Thoracic aorta (tissue), 2 donors: ENCODE measurements around the gene BMP6. TPM values are rescaled to one million over a fixed set of nuclear protein-coding genes. Genes with fewer than 3 reads are reported as not detected.

ENCODE experiments used
- ATAC-seq: fragments of 150-250 bp; one replicate; pipeline ENCODE4 v1.8.0; 2017; ENCODE audit warnings: low read depth; ENCODE audit not compliant: insufficient number of reproducible peaks, low FRiP score
- DNase-seq: peaks from one replicate; pipeline ENCODE4 v3.0.0-alpha.2; 2020; ENCODE audit warnings: low spot score
- H3K27ac ChIP-seq, 2 donors: fragments of 200-600 bp; sonication (generic); 1 replicate in 1 of 2; 2 replicates in 1 of 2; pipeline ENCODE4 v1.5.1; 2016; ENCODE audit warnings: mild to moderate bottlenecking in 2 of 2, moderate library complexity in 2 of 2
- H3K27me3 ChIP-seq: fragments of 200-600 bp; sonication (generic); replicated peaks from 2 replicates; pipeline ENCODE4 v1.6.0; 2016; ENCODE audit warnings: mild to moderate bottlenecking; ENCODE audit not compliant: insufficient read depth
- H3K36me3 ChIP-seq: fragments of 200-600 bp; sonication (generic); one replicate; pipeline ENCODE4 v1.5.1; 2016
- H3K4me1 ChIP-seq, 2 donors: fragments of 200-600 bp; sonication (generic); 1 replicate in 1 of 2; 2 replicates in 1 of 2; pipeline versions ENCODE4 v1.5.1 to v1.6.0; 2016; ENCODE audit warnings: low read depth in 2 of 2, mild to moderate bottlenecking in 1 of 2; ENCODE audit not compliant: control insufficient read depth in 1 of 2
- H3K4me3 ChIP-seq: fragments of 200-600 bp; sonication (generic); 2 replicates; pipeline ENCODE4 v1.5.1; 2016; ENCODE audit warnings: mild to moderate bottlenecking
- H3K9me3 ChIP-seq: fragments of 200-600 bp; sonication (generic); 2 replicates; pipeline ENCODE4 v1.5.1; 2016
- total RNA-seq, 2 donors: library from RNA; depleted of rRNA; stranded (reverse); fragments of >200 nt; gene quantifications; one replicate each; pipeline versions ENCODE4 v1.1.0 to v1.2.3, GENCODE V29; 2016
- TF ChIP-seq, protein P1 (sequence below): fragments of 200-600 bp; sonication (generic); IDR thresholded peaks from one replicate; pipeline ENCODE4 v1.5.1; 2019; ENCODE audit warnings: antibody characterized with exemption

The BMP6 gene
- total RNA-seq, 2 donors from 2014 or later: 4.7 TPM

DNA sequence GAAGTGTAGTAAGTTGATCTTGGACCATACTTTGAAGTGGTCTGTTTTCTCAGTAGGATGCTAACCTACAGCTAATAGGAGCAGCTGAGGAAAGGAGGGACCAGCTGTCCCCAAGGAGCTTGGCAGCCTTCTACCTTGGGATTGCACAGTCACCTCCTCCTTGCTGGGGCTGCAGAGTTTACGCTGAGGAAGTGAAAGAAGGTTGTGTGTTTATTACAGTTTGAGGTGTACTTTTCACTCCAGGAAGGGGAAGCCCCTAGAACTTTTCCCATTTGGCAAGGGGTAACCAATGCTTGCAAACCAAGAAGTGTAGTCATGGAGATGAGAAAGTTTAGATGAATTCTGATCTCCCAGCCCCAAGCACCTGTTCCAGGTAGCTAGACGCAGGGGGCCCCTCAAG lies 58.8 kb downstream of the BMP6 start:
- Histone ChIP-seq H3K4me3 (no peak overlapping the region), H3K9me3 (no peaks in the 10 kb centered on the region), H3K27me3 (no peaks in the 10 kb centered on the region), H3K27ac (no peak overlapping the region), H3K36me3 (no peaks in the 10 kb centered on the region), H3K4me1 (peaks cover 0 to 22% of the 10 kb centered on the region in 2 donors)
- TF ChIP-seq, protein P1, sequence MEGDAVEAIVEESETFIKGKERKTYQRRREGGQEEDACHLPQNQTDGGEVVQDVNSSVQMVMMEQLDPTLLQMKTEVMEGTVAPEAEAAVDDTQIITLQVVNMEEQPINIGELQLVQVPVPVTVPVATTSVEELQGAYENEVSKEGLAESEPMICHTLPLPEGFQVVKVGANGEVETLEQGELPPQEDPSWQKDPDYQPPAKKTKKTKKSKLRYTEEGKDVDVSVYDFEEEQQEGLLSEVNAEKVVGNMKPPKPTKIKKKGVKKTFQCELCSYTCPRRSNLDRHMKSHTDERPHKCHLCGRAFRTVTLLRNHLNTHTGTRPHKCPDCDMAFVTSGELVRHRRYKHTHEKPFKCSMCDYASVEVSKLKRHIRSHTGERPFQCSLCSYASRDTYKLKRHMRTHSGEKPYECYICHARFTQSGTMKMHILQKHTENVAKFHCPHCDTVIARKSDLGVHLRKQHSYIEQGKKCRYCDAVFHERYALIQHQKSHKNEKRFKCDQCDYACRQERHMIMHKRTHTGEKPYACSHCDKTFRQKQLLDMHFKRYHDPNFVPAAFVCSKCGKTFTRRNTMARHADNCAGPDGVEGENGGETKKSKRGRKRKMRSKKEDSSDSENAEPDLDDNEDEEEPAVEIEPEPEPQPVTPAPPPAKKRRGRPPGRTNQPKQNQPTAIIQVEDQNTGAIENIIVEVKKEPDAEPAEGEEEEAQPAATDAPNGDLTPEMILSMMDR: no peak
- ATAC-seq: no peak
- DNase-seq: no peak

DNA sequence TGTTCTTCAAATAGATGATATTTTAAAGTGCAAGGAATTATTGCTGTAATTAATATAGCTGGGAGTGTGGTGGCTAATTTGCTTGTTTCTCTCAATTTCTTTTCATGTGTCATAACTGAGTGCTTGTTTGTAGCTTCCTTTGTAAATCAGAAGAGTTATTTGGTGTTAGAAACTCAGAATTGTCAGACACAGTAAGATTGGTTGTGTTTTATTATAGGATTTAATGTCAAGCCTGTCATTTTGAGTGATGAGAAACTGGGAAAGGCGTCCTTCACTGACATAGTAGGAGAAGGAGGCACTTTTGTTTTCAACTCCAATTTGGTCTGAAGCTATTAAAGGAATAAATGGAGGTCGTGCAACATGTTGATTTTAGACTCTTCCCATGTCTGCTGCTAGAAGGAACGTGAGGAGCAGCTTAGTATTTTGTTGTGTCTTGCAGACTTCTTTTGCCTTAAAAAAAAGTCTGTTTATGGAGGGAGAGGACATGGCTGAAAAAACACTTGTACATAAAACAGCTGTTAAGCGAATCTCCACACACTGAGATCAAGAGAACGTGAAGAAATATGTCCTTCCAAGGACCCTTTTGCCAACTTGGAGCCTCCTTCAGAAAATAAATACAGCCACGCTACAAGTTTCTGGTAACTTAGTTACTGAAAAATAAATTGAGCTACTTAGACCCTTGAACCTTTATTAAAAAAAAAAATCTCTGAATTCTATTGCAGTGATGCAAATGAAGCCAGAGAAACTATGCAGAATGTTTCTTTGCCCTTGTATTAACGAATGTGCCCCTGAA lies 59.5 kb downstream of the BMP6 start:
- H3K27me3 ChIP-seq: no peaks in the 10 kb centered on the region
- H3K36me3 ChIP-seq: no peaks in the 10 kb centered on the region
- peaks cover 0 to 22% of the 10 kb centered on the region in 2 donors for H3K4me1 ChIP-seq
- DNase-seq (no peak), ATAC-seq (no peak)
- TF ChIP-seq, protein P1: no peak
- no peak overlapping the region for H3K27ac ChIP-seq
- H3K9me3 ChIP-seq: no peaks in the 10 kb centered on the region
- H3K4me3 ChIP-seq: no peak overlapping the region

DNA sequence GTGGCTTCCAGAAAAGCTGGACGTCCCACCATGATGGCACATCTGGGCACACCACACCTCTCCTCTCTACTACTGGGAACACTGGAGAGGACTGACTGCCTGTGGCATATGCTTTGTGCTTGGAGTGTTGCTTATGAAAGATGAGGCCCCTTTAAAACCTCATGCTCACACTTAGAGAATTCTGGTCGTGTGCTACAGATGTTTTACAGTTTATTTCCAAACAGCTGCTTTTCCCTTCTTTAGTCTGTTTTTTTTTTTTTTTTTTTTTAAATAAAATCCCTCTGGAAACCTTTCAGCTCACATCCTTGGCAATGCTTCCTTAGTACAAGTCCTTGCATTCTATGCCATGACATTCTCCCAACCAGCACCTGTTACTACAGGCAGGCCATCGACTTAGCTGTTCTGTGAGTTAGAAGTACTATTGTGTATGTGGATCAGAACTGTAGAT lies 60.3 kb downstream of the BMP6 start:
- no peaks in the 10 kb centered on the region for H3K36me3 ChIP-seq
- no peaks in the 10 kb centered on the region for H3K27me3 ChIP-seq
- ATAC-seq: no peak
- no peaks in the 10 kb centered on the region for H3K9me3 ChIP-seq
- TF ChIP-seq, protein P1: no peak
- no peak for DNase-seq
- H3K27ac ChIP-seq: no peak overlapping the region
- peaks cover 0 to 22% of the 10 kb centered on the region in 2 donors for H3K4me1 ChIP-seq
- H3K4me3 ChIP-seq: no peak overlapping the region

DNA sequence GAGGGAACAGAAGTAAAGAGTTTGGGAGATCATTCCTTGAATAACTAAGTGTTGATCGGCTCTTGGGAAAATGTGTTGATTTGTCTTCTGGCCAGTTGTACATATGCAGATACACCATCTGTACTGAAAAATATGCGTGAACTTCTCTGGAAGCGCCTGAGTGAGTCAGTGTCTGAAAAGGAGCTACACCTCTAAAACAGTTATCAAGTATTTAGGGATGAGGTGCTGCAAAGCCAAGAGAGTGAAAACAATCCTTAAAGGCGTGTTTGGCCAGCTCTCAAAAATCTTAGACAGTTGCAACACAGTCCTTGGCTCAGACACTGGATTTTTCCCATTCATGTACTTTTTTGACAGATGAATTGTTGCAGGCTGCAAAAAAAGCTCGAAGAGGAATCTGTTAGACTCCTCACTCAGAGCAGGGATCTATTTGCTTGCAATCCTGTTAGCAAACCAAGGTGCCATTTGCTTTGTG lies 61.3 kb downstream of the BMP6 start:
- Histone ChIP-seq H3K27ac (no peak overlapping the region), H3K27me3 (no peaks in the 10 kb centered on the region), H3K9me3 (no peaks in the 10 kb centered on the region), H3K4me1 (peaks cover 0 to 22% of the 10 kb centered on the region in 2 donors), H3K4me3 (no peak overlapping the region), H3K36me3 (no peaks in the 10 kb centered on the region)
- DNase-seq (no peak), ATAC-seq (no peak)
- TF ChIP-seq, protein P1: no peak

DNA sequence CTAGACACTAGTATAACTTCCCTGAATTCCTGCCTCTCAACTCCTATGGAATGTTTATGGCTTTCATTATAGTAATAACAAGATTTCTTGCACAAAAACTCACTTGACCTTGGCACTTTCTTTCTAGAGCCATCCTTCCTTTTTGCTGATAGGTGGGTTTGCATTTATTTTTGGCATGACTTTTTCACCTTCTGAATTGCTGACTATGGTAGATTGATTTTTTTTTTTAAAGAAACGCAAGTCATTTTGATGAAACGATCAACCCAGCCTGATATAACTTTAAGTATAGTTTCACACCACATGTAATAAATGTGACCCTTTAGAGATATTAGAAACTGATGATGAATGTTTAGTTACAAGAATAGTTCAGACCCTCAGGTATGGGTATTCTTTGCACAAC lies 61.8 kb downstream of the BMP6 start:
- no peak overlapping the region for H3K27ac ChIP-seq
- H3K9me3 ChIP-seq: no peaks in the 10 kb centered on the region
- no peaks in the 10 kb centered on the region for H3K36me3 ChIP-seq
- TF ChIP-seq, protein P1: no peak
- no peaks in the 10 kb centered on the region for H3K27me3 ChIP-seq
- H3K4me1 ChIP-seq: peaks cover 0 to 22% of the 10 kb centered on the region in 2 donors
- DNase-seq (no peak), ATAC-seq (no peak)
- no peak overlapping the region for H3K4me3 ChIP-seq
